HG02973 (cell line): ENCODE results near the gene GCHFR.

ENCODE experiments used
- ATAC-seq: cut with Tn5 transposase; IDR thresholded peaks from one replicate; pipeline ENCODE4 v1.9.1; 2021; ENCODE audit warnings: moderate library complexity; ENCODE audit not compliant: unreplicated experiment

Gene GCHFR

GRCh38 chr15:40754883-40755811 lies 8.7 kb upstream of the GCHFR start, which contains the start of gene RMDN3:
Gene RMDN3 (minus strand): TSS chr15:40755254. CDS start chr15:40754783, 471 bp downstream.
- ATAC-seq = peak; percentile 65

GRCh38 chr15:40755812-40756208 lies 8.1 kb upstream of the GCHFR start:
- ATAC-seq = no peak

- no peak for ATAC-seq
These were observed 6.9 kb upstream of the GCHFR start for GRCh38 chr15:40756938-40757337.

- ATAC-seq = no peak
These were observed 3.9 kb upstream of the GCHFR start for GRCh38 chr15:40759961-40760360.

GRCh38 chr15:40762919-40763800 lies 708 bp upstream of the GCHFR start:
- no peak for ATAC-seq

- no peak for ATAC-seq
These were observed 798 bp downstream of the GCHFR start for GRCh38 chr15:40764629-40765103.

GRCh38 chr15:40766194-40766815 lies 2.4 kb downstream of the GCHFR start:
- ATAC-seq = no peak

- no peak for ATAC-seq
These were observed 3.3 kb downstream of the GCHFR start for GRCh38 chr15:40766906-40767837.

- ATAC-seq = no peak
These were observed 4.1 kb downstream of the GCHFR start for GRCh38 chr15:40767838-40768500.

GRCh38 chr15:40768521-40769273 lies 4.8 kb downstream of the GCHFR start:
- ATAC-seq = no peak

GRCh38 chr15:40769274-40770146 lies 5.6 kb downstream of the GCHFR start, which contains the start of gene C15orf62:
Gene C15orf62 (plus strand): TSS chr15:40769980. CDS start chr15:40770496, 516 bp downstream.
- ATAC-seq = no peak

- no peak for ATAC-seq
These were observed 6.4 kb downstream of the GCHFR start for GRCh38 chr15:40770147-40770721.

- no peak for ATAC-seq
These were observed 7.4 kb downstream of the GCHFR start for GRCh38 chr15:40771242-40771641.

- ATAC-seq = no peak
These were observed 8.1 kb downstream of the GCHFR start for GRCh38 chr15:40772014-40772413.

- no peak for ATAC-seq
These were observed 9.6 kb downstream of the GCHFR start for GRCh38 chr15:40773496-40773895.

- no peak for ATAC-seq
These were observed 10.0 kb downstream of the GCHFR start for GRCh38 chr15:40773902-40774301.

GRCh38 chr15:40775007-40775406 lies 11.1 kb downstream of the GCHFR start:
- ATAC-seq = no peak
